Diencephalon (tissue), 1 donor: ENCODE measurements around the gene ZBTB11. TPM values are rescaled to one million over a fixed set of nuclear protein-coding genes. Genes with fewer than 3 reads are reported as not detected.

Experiments used
- small RNA-seq: library from RNA; depleted of rRNA; stranded (forward); fragments of <200 nt; gene quantifications from one replicate; pipeline ENCODE3, GENCODE V24; 2014
- total RNA-seq: library from RNA; depleted of rRNA; stranded (reverse); fragments of >200 nt; gene quantifications from one replicate; pipeline ENCODE4 v1.2.3, GENCODE V29; 2014

The ZBTB11 gene, protein sequence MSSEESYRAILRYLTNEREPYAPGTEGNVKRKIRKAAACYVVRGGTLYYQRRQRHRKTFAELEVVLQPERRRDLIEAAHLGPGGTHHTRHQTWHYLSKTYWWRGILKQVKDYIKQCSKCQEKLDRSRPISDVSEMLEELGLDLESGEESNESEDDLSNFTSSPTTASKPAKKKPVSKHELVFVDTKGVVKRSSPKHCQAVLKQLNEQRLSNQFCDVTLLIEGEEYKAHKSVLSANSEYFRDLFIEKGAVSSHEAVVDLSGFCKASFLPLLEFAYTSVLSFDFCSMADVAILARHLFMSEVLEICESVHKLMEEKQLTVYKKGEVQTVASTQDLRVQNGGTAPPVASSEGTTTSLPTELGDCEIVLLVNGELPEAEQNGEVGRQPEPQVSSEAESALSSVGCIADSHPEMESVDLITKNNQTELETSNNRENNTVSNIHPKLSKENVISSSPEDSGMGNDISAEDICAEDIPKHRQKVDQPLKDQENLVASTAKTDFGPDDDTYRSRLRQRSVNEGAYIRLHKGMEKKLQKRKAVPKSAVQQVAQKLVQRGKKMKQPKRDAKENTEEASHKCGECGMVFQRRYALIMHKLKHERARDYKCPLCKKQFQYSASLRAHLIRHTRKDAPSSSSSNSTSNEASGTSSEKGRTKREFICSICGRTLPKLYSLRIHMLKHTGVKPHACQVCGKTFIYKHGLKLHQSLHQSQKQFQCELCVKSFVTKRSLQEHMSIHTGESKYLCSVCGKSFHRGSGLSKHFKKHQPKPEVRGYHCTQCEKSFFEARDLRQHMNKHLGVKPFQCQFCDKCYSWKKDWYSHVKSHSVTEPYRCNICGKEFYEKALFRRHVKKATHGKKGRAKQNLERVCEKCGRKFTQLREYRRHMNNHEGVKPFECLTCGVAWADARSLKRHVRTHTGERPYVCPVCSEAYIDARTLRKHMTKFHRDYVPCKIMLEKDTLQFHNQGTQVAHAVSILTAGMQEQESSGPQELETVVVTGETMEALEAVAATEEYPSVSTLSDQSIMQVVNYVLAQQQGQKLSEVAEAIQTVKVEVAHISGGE
- total RNA-seq = 43.1 TPM

DNA sequence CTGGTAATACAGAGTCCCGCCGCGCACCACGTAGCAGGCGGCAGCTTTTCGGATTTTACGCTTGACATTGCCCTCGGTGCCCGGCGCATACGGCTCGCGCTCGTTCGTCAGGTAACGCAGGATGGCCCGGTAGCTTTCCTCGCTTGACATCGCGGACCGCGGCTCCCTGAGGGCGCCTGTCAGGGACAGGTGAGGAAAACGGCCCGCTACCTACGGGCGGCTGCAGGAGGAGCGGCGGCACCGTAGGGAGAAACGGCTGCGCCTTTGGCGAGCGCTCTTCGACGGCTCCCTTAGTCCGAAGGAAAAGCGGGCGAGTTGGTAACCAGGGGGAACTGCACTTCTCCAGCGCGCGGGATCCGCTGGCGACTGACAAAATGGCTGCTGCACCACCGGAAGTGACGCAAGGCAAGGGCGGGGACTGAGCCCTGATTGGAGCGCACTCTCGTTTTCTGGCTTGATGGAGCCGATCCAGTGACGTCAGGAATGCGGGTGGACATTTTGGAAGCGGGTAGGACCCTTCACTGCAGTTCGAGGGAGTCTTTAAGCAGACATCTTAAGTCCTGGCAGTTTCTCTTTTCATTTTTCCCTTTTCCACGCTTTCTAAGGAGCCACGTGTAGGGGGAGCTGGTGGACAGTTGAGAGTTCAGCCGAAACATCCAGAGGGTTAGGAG, at the start of gene ZBTB11:
ZBTB11 (minus strand) TSS at position 368 of the 671 bp plus-strand sequence; CDS start at position 150, 218 bp downstream.

DNA sequence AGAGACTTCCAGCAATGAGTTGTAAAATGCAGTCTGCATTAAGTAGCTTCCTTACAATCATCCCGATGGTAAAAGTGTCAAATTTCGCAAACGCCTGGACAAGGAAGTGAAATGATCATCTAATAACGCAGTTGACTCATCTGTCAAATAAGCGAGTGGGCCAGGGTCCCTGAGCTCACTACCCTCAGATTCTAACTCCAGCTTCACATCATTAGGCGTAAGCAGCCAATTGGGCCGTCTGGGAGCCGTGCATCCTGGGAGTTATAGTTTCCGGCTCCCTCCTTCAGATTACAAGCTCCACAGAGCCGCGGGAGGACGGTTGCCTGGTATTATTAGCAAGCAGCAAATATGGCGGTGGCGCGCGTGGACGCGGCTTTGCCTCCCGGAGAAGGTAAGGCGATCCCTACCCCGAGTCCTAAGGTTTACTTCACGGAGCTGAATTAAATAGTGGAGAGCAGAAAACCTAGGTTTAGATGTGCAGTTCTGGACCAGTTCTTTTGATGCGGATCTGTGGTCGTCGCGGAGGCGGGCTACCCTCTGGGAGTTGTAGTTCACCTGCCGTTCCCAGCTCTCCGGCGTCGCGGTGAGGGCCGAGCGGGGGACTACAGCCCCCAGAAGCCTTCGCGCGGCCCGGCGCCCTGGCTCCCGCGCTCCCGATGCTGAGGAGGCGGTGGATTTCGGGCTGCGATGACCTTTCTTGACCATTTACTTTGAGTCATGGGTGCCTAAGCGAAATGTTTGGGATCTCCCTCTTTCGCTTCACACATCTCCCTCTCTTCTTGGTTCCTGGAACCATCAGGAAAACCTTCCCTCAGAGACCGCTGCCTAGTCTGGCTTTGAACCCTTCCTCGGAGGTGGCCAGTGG, 47.6 kb upstream of the ZBTB11 start, which contains the start of gene CEP97:
CEP97 (plus strand) TSS at position 286 of the 865 bp plus-strand sequence; CDS start at position 349, 63 bp downstream.

Small RNA genes within 50 kb of the gene (small RNA-seq; reads per million reads assigned to genes)
- gene RF00019 = not detected
- not detected for gene RNU6-1256P
- gene RNY1P12 = 1.0 reads per million, percentile 77 among the genes with 10 or more reads in this experiment

Other genes starting within 250 kb of the ZBTB11 start
- gene SENP7, start 163.9 kb downstream of the ZBTB11 start, total RNA-seq = 75.0 TPM
- 38.1 TPM for gene TRMT10C, start 115.3 kb downstream of the ZBTB11 start, total RNA-seq
- gene PCNP, start 103.0 kb downstream of the ZBTB11 start, total RNA-seq = 142 TPM
- gene RPL24, start 9.6 kb upstream of the ZBTB11 start, total RNA-seq = 2,721 TPM
- 61.4 TPM for gene CEP97, start 47.5 kb upstream of the ZBTB11 start, total RNA-seq
- 24.0 TPM for gene NXPE3, start 102.1 kb upstream of the ZBTB11 start, total RNA-seq
- 4.6 TPM for gene NFKBIZ, start 172.4 kb upstream of the ZBTB11 start, total RNA-seq